Measurements from ENCODE around the gene MAP2K2.

The MAP2K2 gene

DNA sequence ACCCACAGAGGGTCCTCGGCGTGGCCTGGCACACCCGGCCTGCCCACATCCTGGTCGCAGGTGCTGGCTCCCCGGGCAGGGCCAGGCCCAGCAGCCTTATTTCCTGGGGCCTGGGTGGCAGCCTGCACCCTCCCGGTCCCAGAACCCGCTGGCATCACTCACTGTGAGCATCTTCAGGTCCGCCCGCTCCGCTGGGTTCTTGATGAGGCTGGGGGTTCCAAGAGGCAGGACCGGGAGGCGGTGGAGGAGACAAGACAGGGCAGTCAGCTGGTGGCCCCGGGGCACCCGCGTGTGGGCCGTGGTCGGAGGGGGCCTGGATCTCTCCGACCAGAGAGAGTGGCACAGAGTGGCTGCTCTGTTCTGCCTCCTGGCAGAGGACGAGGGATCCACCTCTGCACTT lies 29.6 kb downstream of the MAP2K2 start (continued):
- TF ChIP-seq, protein P1, sequence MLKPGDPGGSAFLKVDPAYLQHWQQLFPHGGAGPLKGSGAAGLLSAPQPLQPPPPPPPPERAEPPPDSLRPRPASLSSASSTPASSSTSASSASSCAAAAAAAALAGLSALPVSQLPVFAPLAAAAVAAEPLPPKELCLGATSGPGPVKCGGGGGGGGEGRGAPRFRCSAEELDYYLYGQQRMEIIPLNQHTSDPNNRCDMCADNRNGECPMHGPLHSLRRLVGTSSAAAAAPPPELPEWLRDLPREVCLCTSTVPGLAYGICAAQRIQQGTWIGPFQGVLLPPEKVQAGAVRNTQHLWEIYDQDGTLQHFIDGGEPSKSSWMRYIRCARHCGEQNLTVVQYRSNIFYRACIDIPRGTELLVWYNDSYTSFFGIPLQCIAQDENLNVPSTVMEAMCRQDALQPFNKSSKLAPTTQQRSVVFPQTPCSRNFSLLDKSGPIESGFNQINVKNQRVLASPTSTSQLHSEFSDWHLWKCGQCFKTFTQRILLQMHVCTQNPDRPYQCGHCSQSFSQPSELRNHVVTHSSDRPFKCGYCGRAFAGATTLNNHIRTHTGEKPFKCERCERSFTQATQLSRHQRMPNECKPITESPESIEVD (tag by site-specific recombination; IDR thresholded peaks at IDR 0.05), result no peak
- TF ChIP-seq, protein P2, sequence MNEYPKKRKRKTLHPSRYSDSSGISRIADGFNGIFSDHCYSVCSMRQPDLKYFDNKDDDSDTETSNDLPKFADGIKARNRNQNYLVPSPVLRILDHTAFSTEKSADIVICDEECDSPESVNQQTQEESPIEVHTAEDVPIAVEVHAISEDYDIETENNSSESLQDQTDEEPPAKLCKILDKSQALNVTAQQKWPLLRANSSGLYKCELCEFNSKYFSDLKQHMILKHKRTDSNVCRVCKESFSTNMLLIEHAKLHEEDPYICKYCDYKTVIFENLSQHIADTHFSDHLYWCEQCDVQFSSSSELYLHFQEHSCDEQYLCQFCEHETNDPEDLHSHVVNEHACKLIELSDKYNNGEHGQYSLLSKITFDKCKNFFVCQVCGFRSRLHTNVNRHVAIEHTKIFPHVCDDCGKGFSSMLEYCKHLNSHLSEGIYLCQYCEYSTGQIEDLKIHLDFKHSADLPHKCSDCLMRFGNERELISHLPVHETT (tag by site-specific recombination; IDR thresholded peaks at IDR 0.05), result no peak
- TF ChIP-seq PRDM1 (tag by site-specific recombination; IDR thresholded peaks at IDR 0.05), result no peak
- TF ChIP-seq KLF8 (tag by site-specific recombination; IDR thresholded peaks at IDR 0.05), result no peak
- no peak for TF ChIP-seq SP3 (tag by site-specific recombination; IDR thresholded peaks at IDR 0.05)
- TF ChIP-seq, protein P3, sequence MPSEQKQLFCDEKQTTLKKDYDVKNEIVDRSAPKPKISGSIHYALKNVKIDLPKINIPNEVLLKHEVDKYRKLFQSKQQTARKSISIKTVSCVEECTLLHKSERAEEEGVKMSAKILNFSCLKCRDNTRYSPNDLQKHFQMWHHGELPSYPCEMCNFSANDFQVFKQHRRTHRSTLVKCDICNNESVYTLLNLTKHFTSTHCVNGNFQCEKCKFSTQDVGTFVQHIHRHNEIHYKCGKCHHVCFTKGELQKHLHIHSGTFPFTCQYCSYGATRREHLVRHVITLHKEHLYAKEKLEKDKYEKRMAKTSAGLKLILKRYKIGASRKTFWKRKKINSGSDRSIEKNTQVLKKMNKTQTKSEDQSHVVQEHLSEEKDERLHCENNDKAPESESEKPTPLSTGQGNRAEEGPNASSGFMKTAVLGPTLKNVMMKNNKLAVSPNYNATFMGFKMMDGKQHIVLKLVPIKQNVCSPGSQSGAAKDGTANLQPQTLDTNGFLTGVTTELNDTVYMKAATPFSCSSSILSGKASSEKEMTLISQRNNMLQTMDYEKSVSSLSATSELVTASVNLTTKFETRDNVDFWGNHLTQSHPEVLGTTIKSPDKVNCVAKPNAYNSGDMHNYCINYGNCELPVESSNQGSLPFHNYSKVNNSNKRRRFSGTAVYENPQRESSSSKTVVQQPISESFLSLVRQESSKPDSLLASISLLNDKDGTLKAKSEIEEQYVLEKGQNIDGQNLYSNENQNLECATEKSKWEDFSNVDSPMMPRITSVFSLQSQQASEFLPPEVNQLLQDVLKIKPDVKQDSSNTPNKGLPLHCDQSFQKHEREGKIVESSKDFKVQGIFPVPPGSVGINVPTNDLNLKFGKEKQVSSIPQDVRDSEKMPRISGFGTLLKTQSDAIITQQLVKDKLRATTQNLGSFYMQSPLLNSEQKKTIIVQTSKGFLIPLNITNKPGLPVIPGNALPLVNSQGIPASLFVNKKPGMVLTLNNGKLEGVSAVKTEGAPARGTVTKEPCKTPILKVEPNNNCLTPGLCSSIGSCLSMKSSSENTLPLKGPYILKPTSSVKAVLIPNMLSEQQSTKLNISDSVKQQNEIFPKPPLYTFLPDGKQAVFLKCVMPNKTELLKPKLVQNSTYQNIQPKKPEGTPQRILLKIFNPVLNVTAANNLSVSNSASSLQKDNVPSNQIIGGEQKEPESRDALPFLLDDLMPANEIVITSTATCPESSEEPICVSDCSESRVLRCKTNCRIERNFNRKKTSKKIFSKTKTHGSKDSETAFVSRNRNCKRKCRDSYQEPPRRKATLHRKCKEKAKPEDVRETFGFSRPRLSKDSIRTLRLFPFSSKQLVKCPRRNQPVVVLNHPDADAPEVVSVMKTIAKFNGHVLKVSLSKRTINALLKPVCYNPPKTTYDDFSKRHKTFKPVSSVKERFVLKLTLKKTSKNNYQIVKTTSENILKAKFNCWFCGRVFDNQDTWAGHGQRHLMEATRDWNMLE (tag by site-specific recombination; conservative IDR thresholded peaks at IDR 0.05; ENCODE audit: low read depth), result no peak
- TF ChIP-seq ZNF623 (tag by site-specific recombination; IDR thresholded peaks at IDR 0.05), result no peak
- TF ChIP-seq ZNF654 (tag by site-specific recombination; IDR thresholded peaks at IDR 0.05; ENCODE audit: low read depth), result no peak
- TF ChIP-seq ZNF624 (tag by site-specific recombination; IDR thresholded peaks at IDR 0.05), result no peak
- no peak for TF ChIP-seq ZNF548 (tag by site-specific recombination; IDR thresholded peaks at IDR 0.05)
- no peak for TF ChIP-seq MEIS1 (CRISPR knock-in tag; IDR thresholded peaks at IDR 0.05; ENCODE audit: borderline replicate concordance)

DNA sequence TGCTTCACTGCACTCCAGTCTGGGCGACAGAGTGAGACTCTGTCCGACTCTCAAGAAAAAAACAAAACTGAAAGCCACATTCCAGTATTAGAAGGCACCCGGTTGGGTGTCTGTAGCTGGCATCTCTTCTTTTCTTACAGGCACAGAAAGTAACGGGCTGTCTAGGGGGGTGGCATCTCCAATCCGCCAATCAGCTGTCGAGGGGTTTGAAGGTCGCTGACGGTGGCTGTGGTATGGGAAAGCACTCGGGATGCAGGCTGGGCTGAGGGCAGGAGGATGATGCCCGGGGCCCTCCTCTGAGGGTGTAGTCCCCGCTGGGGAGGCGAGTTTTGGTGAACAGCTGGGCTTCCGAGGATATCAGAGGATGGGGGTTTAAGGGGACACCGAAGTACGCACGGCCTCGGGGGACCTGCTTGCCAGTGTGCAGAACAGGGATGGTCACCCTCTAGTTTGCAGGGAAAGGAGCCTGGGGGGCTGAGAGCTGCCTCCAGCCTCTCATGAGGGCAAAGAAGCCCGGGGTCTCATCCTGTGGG lies 30.2 kb downstream of the MAP2K2 start:
- ChIA-PET POLR2A (interaction anchor here (1.0 kb wide), 1 partner anchor 12 kb away, joined by 3 read pairs; no protein-coding TSS in a partner anchor), CTCF (interaction anchor here (0.6 kb wide), 1 partner anchor 100 kb away, joined by 4 read pairs; no protein-coding TSS in a partner anchor)
- TF ChIP-seq, protein P4, sequence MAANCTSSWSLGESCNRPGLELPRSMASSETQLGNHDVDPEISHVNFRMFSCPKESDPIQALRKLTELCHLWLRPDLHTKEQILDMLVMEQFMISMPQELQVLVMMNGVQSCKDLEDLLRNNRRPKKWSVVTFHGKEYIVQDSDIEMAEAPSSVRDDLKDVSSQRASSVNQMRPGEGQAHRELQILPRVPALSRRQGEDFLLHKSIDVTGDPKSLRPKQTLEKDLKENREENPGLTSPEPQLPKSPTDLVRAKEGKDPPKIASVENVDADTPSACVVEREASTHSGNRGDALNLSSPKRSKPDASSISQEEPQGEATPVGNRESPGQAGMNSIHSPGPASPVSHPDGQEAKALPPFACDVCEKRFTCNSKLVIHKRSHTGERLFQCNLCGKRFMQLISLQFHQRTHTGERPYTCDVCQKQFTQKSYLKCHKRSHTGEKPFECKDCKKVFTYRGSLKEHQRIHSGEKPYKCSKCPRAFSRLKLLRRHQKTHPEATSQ (tag by site-specific recombination; IDR thresholded peaks at IDR 0.05), result no peak
- TF ChIP-seq ZBTB7A (tag by site-specific recombination; IDR thresholded peaks at IDR 0.05; ENCODE audit: low read depth) (no peak), ZNF266 (tag by site-specific recombination; IDR thresholded peaks at IDR 0.05; ENCODE audit: low read depth) (no peak), ZNF121 (tag by site-specific recombination; IDR thresholded peaks at IDR 0.05) (no peak), PRDM1 (tag by site-specific recombination; IDR thresholded peaks at IDR 0.05) (no peak)
- TF ChIP-seq, protein P5, sequence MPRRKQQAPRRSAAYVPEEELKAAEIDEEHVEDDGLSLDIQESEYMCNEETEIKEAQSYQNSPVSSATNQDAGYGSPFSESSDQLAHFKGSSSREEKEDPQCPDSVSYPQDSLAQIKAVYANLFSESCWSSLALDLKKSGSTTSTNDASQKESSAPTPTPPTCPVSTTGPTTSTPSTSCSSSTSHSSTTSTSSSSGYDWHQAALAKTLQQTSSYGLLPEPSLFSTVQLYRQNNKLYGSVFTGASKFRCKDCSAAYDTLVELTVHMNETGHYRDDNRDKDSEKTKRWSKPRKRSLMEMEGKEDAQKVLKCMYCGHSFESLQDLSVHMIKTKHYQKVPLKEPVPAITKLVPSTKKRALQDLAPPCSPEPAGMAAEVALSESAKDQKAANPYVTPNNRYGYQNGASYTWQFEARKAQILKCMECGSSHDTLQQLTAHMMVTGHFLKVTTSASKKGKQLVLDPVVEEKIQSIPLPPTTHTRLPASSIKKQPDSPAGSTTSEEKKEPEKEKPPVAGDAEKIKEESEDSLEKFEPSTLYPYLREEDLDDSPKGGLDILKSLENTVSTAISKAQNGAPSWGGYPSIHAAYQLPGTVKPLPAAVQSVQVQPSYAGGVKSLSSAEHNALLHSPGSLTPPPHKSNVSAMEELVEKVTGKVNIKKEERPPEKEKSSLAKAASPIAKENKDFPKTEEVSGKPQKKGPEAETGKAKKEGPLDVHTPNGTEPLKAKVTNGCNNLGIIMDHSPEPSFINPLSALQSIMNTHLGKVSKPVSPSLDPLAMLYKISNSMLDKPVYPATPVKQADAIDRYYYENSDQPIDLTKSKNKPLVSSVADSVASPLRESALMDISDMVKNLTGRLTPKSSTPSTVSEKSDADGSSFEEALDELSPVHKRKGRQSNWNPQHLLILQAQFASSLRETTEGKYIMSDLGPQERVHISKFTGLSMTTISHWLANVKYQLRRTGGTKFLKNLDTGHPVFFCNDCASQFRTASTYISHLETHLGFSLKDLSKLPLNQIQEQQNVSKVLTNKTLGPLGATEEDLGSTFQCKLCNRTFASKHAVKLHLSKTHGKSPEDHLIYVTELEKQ (tag by site-specific recombination; IDR thresholded peaks at IDR 0.05; ENCODE audit: borderline replicate concordance), result no peak
- TF ChIP-seq, protein P6, sequence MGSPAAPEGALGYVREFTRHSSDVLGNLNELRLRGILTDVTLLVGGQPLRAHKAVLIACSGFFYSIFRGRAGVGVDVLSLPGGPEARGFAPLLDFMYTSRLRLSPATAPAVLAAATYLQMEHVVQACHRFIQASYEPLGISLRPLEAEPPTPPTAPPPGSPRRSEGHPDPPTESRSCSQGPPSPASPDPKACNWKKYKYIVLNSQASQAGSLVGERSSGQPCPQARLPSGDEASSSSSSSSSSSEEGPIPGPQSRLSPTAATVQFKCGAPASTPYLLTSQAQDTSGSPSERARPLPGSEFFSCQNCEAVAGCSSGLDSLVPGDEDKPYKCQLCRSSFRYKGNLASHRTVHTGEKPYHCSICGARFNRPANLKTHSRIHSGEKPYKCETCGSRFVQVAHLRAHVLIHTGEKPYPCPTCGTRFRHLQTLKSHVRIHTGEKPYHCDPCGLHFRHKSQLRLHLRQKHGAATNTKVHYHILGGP (tag by site-specific recombination; IDR thresholded peaks at IDR 0.05), result no peak
- Histone ChIP-seq H3K9me3 (ENCODE audit: control insufficient read depth, insufficient read depth, low read depth, low read length) (no peaks in the 10 kb centered on the region), H3K27ac (ENCODE audit: extremely low read depth, low read depth, low read length) (no peak overlapping the region), H3K4me3 (ENCODE audit: low read depth, low read length) (no peak overlapping the region), H3K4me1 (ENCODE audit: control insufficient read depth, insufficient read depth, low read length) (no peaks in the 10 kb centered on the region), H3K36me3 (ENCODE audit: control insufficient read depth in 2 of 2, insufficient read depth in 1 of 2, low read length in 2 of 2) (peaks cover 0 to 80% of the 10 kb centered on the region in 2 experiments; a peak in 2 of 3 replicates)

Data from HEK293 (cell line).